Mesenchymal stem cell (in vitro differentiated cells and primary cell): Measurements from ENCODE around the gene STX7.
"Not testable (repeated sequence)": the region's sequence is repeated elsewhere in the genome, so short reads cannot be mapped to it uniquely, and the experiment has no call there.

Source experiments
- DNase-seq: peaks from one replicate; pipeline ENCODE4 v3.0.0-alpha.2; 2013
- H2AFZ ChIP-seq: one replicate; pipeline ENCODE4 v1.6.1; 2013; ENCODE audit warnings: low read depth, mild to moderate bottlenecking, control low read depth, inconsistent platforms, low read length, moderate library complexity
- H2AK5ac ChIP-seq: 2 replicates; pipeline ENCODE4 v1.6.1; 2013; ENCODE audit warnings: low read length, moderate library complexity, mild to moderate bottlenecking, inconsistent platforms; ENCODE audit not compliant: severe bottlenecking
- H2BK120ac ChIP-seq: one replicate; pipeline ENCODE4 v1.6.1; 2013; ENCODE audit warnings: low read depth, mild to moderate bottlenecking, inconsistent platforms, low read length, moderate library complexity
- H2BK12ac ChIP-seq, 2 experiments: one replicate each; pipeline ENCODE4 v1.6.1; 2013; ENCODE audit warnings: inconsistent platforms in 2 of 2, low read length in 2 of 2, mild to moderate bottlenecking in 2 of 2, moderate library complexity in 2 of 2, control low read depth in 1 of 2
- H2BK15ac ChIP-seq: one replicate; pipeline ENCODE4 v1.6.1; 2013; ENCODE audit warnings: mild to moderate bottlenecking, low read depth, inconsistent platforms; ENCODE audit not compliant: poor library complexity, severe bottlenecking
- H2BK5ac ChIP-seq: 2 replicates; pipeline ENCODE4 v1.6.1; 2013; ENCODE audit warnings: low read depth, mild to moderate bottlenecking, low read length, control low read depth, inconsistent platforms; ENCODE audit not compliant: poor library complexity, severe bottlenecking
- H3K14ac ChIP-seq, 2 experiments: one replicate each; pipeline ENCODE4 v1.6.1; 2013; ENCODE audit warnings: inconsistent platforms in 2 of 2, low read length in 2 of 2, control low read depth in 1 of 2, mild to moderate bottlenecking in 1 of 2, moderate library complexity in 1 of 2
- H3K18ac ChIP-seq, 2 experiments: one replicate each; pipeline ENCODE4 v1.6.1; 2013; ENCODE audit warnings: inconsistent platforms in 2 of 2, low read length in 2 of 2, control low read depth in 1 of 2, low read depth in 1 of 2, mild to moderate bottlenecking in 1 of 2
- H3K23ac ChIP-seq, 2 experiments: one replicate each; pipeline ENCODE4 v1.6.1; 2013; ENCODE audit warnings: inconsistent platforms in 2 of 2, low read length in 2 of 2, mild to moderate bottlenecking in 2 of 2, moderate library complexity in 2 of 2, control low read depth in 1 of 2
- H3K27ac ChIP-seq: 2 replicates; pipeline ENCODE4 v1.5.1; 2013; ENCODE audit warnings: mild to moderate bottlenecking, moderate library complexity, low read length, control low read depth, inconsistent platforms; ENCODE audit not compliant: poor library complexity, severe bottlenecking
- H3K27me3 ChIP-seq, 2 experiments: 2 replicates each; pipeline versions ENCODE4 v1.6.1 to v1.7.0; 2013; ENCODE audit warnings: low read length in 2 of 2, mild to moderate bottlenecking in 2 of 2, moderate library complexity in 2 of 2, control low read depth in 1 of 2, inconsistent platforms in 1 of 2; ENCODE audit not compliant: control insufficient read depth in 1 of 2, insufficient read depth in 1 of 2
- H3K36me3 ChIP-seq, 2 experiments: 2 replicates each; pipeline versions ENCODE4 v1.6.1 to v1.7.0; 2013; ENCODE audit warnings: low read length in 2 of 2, control low read depth in 1 of 2, inconsistent platforms in 1 of 2, low read depth in 1 of 2, mild to moderate bottlenecking in 1 of 2; ENCODE audit not compliant: insufficient read depth in 2 of 2, control insufficient read depth in 1 of 2
- H3K4ac ChIP-seq, 2 experiments: one replicate each; pipeline ENCODE4 v1.6.1; 2013; ENCODE audit warnings: inconsistent platforms in 2 of 2, low read length in 2 of 2, mild to moderate bottlenecking in 2 of 2, moderate library complexity in 2 of 2, control low read depth in 1 of 2, low read depth in 1 of 2
- H3K4me1 ChIP-seq: 2 replicates; pipeline ENCODE4 v1.6.1; 2013; ENCODE audit warnings: low read depth, low read length, control low read depth; ENCODE audit not compliant: control insufficient read depth, insufficient read depth
- H3K4me2 ChIP-seq: 2 replicates; pipeline ENCODE4 v1.6.1; 2013; ENCODE audit warnings: low read length, mild to moderate bottlenecking, inconsistent platforms; ENCODE audit not compliant: poor library complexity, severe bottlenecking
- H3K4me3 ChIP-seq, 2 experiments: 2 replicates each; pipeline versions ENCODE4 v1.5.1 to v1.7.0; 2013; ENCODE audit warnings: low read length in 2 of 2, mild to moderate bottlenecking in 2 of 2, control low read depth in 1 of 2, low read depth in 1 of 2; ENCODE audit not compliant: insufficient read depth in 1 of 2
- H3K79me1 ChIP-seq: replicated peaks from 2 replicates; pipeline ENCODE4 v1.6.1; 2013; ENCODE audit warnings: mild to moderate bottlenecking, control low read depth, low read length, inconsistent platforms; ENCODE audit not compliant: poor library complexity, severe bottlenecking
- H3K9ac ChIP-seq: 2 replicates; pipeline ENCODE4 v1.7.0; 2013; ENCODE audit warnings: mild to moderate bottlenecking, low read length, moderate library complexity
- H3K9me3 ChIP-seq: 2 replicates; pipeline ENCODE4 v1.7.0; 2013; ENCODE audit warnings: mild to moderate bottlenecking, low read length; ENCODE audit not compliant: control insufficient read depth
- H4K8ac ChIP-seq: one replicate; pipeline ENCODE4 v1.6.1; 2013; ENCODE audit warnings: inconsistent platforms, mild to moderate bottlenecking, low read length, moderate library complexity
- H4K91ac ChIP-seq: one replicate; pipeline ENCODE4 v1.6.1; 2013; ENCODE audit warnings: mild to moderate bottlenecking, low read length, inconsistent platforms
- WGBS: methylation state at CpG from one replicate; pipeline ENCODE4 v1.1.7; 2013; ENCODE audit warnings: mixed read lengths; 5-methylcytosine and 5-hydroxymethylcytosine counted together

Gene STX7

DNA sequence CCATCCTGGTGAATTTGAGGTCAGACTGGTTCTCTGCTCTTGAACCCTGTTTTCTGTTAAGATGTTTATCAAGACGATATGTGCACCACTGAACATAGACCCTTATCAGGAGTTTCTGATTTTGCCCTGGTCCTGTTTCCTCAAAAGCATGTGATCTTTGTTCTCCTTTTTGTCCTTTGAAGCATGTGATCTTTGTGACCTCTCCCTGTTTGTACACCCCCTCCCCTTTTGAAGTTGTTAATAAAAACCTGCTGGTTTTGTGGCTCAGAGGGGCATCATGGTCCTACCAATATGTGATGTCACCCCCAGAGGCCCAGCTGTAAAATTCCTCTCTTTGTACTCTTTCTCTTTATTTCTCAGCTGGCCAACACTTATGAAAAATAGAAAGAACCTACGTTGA lies 21.6 kb upstream of the STX7 start:
- not testable (repeated sequence) for H3K4me1 ChIP-seq, H2BK15ac ChIP-seq, H3K27ac ChIP-seq, H3K14ac ChIP-seq, H2BK5ac ChIP-seq, H4K91ac ChIP-seq, H3K4ac ChIP-seq, H2BK120ac ChIP-seq, H3K18ac ChIP-seq, H3K4me3 ChIP-seq, H3K23ac ChIP-seq, H2AK5ac ChIP-seq, H4K8ac ChIP-seq, H2AFZ ChIP-seq, H2BK12ac ChIP-seq, H3K9ac ChIP-seq, H3K4me2 ChIP-seq, H3K36me3 ChIP-seq, DNase-seq, H3K79me1 ChIP-seq, H3K9me3 ChIP-seq
- peaks cover 0 to 21% of the 10 kb centered on the region in 2 experiments for H3K27me3 ChIP-seq
- WGBS, result 93% methylated on average over 1 of the region's 2 CpGs

DNA sequence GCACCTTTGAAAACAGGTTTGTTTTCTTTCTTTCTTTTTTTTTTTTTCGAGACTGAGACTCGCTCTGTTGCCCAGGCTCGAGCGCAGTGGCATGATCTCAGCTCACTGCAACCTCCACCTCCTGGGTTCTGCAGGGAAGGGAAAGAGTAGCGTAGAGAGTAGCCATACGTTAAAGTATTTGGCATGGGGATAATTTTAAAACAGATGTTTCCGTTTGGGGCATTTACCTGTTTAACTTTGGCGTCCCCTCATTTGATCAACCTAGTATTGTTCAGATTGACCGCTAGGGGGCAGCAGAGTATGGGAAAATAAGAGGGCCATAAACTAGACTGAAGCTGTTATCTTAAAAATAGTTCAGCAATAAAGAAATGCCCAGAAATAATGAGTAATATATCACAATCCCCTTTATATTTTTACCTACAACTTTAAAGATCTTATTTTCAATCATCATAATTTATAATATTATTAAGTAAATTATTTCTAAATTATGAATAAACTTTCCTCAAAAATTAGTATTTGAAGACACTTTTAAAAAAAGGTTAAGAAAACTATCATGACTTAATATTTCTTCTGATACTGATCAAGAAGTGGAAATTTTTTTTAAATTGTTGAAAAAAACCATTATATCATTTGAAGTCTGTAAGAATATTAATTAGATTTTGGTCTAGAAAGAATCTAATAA lies 17.5 kb upstream of the STX7 start:
- Histone ChIP-seq H3K4me3 (peak overlapping the region in 1 of 2 experiments; percentile 45), H4K8ac (no peak overlapping the region), H2BK15ac (no peak overlapping the region), H2AFZ (no peak overlapping the region), H3K27me3 (no peaks in the 10 kb centered on the region), H3K27ac (no peak overlapping the region), H3K14ac (no peak overlapping the region), H3K9ac (no peak overlapping the region), H2BK5ac (no peak overlapping the region), H3K4me1 (no peaks in the 10 kb centered on the region), H3K4me2 (peak overlapping the region; percentile 56), H2BK120ac (no peak overlapping the region), H3K23ac (no peak overlapping the region), H3K36me3 (no peaks in the 10 kb centered on the region), H2AK5ac (no peak overlapping the region), H4K91ac (no peak overlapping the region), H3K4ac (no peak overlapping the region), H3K18ac (no peak overlapping the region), H2BK12ac (no peak overlapping the region), H3K9me3 (peaks cover 6% of the 10 kb centered on the region), H3K79me1 (no peaks in the 10 kb centered on the region)
- 27% methylated on average over 9 of the region's 9 CpGs for WGBS
- peak; percentile 68 for DNase-seq

DNA sequence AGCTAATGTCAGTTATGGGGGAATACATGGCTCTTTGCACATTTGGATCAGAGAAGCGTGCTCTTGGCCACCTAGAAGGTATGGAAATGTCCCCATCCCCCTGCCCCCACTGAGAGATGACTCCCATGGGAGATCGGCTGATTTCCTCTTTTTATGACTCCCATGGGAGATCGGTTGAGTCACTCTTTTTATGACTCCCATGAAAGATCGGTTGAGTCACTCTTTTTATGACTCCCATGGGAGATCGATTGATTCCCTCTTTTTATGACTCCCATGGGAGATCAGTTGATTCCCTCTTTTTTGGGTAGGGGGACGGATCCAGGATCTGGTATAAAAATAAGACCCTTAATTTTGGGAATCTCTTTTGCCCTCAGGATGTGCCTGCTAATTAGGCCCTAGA lies 14.9 kb upstream of the STX7 start:
- Histone ChIP-seq H2BK120ac (no peak overlapping the region), H2AFZ (no peak overlapping the region), H3K4me3 (no peak overlapping the region), H2BK5ac (no peak overlapping the region), H3K4me1 (no peaks in the 10 kb centered on the region), H3K36me3 (no peaks in the 10 kb centered on the region), H3K4ac (no peak overlapping the region), H2AK5ac (no peak overlapping the region), H2BK15ac (no peak overlapping the region), H3K79me1 (no peaks in the 10 kb centered on the region), H3K18ac (no peak overlapping the region), H2BK12ac (no peak overlapping the region), H3K9me3 (no peaks in the 10 kb centered on the region), H3K9ac (no peak overlapping the region), H3K4me2 (no peak overlapping the region), H4K91ac (no peak overlapping the region), H4K8ac (no peak overlapping the region), H3K23ac (no peak overlapping the region), H3K27me3 (no peaks in the 10 kb centered on the region), H3K14ac (no peak overlapping the region), H3K27ac (no peak overlapping the region)
- WGBS, result 84% methylated on average over 5 of the region's 6 CpGs
- peak; percentile 37 for DNase-seq

DNA sequence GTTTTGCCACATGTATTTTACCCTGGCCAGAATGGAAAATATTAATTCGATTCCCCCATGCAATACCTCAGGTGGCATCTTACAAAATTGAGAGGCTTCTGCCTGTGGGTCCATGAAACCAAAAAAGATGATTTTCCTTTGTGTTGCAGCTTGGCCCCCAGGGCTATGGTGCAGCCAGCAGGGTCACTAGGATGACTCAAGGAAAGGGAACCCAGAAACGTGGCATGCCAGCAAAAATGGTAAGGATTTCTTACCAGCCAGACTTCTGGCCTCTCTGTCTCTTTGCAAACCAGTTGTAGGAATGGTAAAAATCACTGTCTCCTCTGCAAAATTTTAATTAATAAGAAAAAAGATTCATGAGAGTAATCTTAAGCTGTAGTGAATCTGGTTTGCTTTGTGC lies 13.5 kb upstream of the STX7 start:
- Histone ChIP-seq H3K9me3 (no peaks in the 10 kb centered on the region), H3K9ac (no peak overlapping the region), H2AK5ac (no peak overlapping the region), H2AFZ (no peak overlapping the region), H3K4me1 (no peaks in the 10 kb centered on the region), H3K4ac (no peak overlapping the region), H3K36me3 (no peaks in the 10 kb centered on the region), H3K27me3 (no peaks in the 10 kb centered on the region), H2BK120ac (no peak overlapping the region), H3K18ac (no peak overlapping the region), H3K4me2 (no peak overlapping the region), H3K14ac (no peak overlapping the region), H3K79me1 (no peaks in the 10 kb centered on the region), H3K27ac (no peak overlapping the region), H3K4me3 (no peak overlapping the region), H2BK12ac (no peak overlapping the region), H3K23ac (no peak overlapping the region), H4K8ac (no peak overlapping the region), H2BK15ac (no peak overlapping the region), H2BK5ac (no peak overlapping the region), H4K91ac (no peak overlapping the region)
- 91% methylated on average over 1 of the region's 2 CpGs for WGBS
- no peak for DNase-seq
